UCSD-AML1 (cell line): ENCODE measurements around the gene C11orf58.

Source experiments
- DNase-seq: peaks from one replicate; lab custom pipeline; 2025; ENCODE audit not compliant: unreplicated experiment; lab: John Stamatoyannopoulos, UW

Gene C11orf58

GRCh38 chr11:16738193-16738946 is at the start of gene C11orf58:
C11orf58 (plus strand) TSS chr11:16738647; CDS start chr11:16738779, 132 bp downstream.
- DNase-seq: peak; percentile 94

- DNase-seq: no peak
Observed at GRCh38 chr11:16690086-16690485, 48.4 kb upstream of the C11orf58 start.

- no peak for DNase-seq
Observed at GRCh38 chr11:16703795-16704194, 34.7 kb upstream of the C11orf58 start.

DNA sequence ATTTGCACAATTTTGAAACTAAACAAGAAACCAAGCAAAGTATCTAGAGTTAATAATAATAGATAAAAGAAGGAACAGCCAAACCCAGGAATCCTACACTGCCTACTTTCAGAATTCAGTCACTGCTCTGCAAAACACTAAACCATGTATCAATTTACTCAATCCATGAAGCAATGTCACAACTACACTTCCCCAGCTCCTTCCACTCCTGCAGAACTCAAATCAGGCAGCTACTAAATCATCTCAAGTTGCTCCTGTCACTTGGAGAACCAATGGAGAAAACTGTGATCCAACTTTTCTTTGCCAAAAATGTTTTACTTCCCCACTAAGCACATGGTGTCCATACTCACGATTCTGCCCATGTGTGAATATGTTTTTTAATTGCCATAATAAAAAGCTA is 24.9 kb upstream of the C11orf58 start:
- no peak for DNase-seq

DNA sequence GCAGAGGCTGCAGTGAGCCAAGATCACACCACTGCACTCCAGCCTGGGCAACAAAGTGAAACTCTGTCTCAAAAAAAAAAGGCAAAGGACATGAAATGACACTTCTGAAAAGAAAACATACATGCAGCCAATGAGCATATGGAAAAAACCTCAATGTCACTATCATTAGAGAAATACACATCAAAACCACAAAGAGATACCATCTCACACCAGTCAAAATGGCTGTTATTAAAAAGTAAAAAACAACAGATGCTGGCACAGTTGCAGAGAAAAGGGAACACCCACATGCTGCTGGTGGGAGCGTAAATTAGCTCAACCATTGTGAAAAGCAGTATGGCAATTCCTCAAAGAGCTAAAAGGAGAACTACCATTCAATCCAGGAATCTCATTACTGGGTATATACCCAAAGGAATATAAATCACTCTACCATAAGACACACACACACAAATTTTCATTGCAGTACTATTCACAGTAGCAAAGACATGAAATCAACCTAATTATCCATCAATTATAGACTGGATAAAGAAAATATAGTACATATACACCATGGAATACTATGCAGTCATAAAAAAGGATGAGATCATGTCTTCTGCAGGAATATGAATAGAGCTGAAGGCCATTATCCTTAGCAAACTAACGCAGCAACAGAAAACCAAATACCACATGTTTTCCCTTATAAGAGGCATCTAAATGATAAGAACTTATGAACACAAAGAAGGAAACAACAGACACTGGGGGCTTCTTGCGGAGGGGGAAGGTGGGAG is 15.7 kb upstream of the C11orf58 start:
- DNase-seq: no peak

DNA sequence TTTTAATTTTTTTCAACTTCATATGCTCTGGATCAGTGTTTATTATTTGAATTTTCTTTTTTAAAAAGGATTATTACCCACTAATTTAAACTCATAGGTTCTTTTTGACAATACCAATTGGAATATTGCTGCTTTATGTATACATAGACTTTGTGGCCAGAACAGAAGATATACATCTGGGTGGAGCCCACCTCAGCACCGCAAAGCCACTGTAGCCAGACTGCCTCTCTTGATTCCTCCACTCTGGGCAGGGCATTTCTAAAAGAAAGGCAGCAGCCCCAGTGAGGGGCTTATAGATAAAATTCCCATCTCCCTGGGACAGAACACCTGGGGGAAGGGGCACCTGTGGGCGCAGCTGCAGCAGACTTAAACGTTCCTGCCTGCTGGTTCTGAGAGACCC is 10.6 kb upstream of the C11orf58 start:
- no peak for DNase-seq

GRCh38 chr11:16737818-16738192 is 642 bp upstream of the C11orf58 start:
- no peak for DNase-seq

DNA sequence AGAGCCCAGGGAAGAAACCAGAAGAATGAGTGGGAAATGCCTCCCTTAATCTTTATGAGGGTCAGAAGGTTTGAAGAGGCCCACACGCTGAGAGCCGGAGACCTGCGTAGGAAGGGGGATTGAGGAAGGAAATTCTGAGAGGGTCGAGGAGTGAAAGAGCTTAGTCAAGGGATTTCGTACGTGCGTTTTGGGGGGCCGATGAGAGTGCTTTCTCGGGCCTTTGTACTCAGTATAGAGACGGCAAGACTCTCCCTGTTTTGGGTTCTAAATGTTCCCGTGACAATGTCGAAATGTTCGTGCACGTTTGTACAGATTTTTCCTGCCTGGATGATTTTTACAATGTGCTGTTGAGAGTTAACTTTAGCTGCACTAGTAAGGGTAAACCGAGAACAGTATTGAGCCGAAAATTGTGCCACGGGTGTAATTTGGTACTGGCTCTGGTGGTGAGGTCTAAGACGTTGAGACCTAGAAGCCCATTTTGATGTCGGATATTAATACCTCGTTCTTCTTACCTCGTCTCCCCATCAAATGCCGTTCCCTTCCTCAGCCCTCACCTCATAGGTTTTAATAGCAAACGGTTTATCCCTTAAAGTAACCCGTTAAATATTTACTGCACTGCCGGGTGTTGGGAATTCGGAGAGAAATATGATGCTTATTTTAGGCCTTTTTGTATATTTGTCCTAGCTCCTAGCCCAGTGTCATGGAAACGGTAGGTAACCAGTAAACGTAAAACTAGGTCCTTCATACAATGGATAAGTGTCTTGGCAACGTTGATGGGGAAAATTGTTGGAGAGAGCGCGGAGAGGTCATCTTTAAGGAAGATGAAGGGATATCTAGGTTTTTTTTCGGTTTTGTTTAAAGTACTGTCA is 734 bp downstream of the C11orf58 start:
- no peak for DNase-seq

DNA sequence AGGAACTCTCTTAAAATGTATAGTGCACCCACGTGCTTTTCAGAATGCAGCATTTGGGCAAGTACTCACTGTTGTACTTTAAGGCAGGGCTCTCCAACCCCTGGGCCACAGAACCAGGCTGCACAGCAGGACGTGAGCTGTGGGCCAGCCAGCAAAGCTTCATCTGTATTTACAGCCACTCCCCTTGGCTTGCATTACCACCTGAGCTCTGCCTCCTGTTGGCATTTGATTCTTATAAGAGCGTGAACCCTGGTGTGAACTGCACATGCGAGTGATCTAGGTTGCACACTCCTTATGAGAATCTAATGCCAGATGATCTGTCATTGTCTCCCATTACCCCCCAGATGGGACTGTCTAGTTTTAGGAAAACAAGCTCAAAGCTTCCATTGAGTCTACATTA is 3.0 kb downstream of the C11orf58 start:
- no peak for DNase-seq

DNA sequence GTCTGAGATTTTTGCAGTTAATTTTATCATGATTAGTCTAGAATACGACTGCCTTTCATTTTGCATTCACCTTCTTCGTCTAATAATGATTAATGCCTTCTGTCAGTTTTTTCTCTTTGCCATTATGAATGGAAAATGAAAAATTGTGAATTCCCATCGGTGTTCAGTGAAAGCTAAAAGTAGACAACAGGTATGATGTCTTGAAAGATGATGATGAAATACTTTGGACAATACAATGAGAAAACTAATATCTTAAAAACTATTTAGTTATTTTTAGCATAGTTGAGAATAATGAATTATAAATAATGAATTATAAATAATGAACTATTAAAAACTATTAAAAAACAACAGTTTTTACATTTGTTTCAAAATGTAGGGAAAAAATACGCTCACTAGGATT is 5.0 kb downstream of the C11orf58 start:
- no peak for DNase-seq

DNA sequence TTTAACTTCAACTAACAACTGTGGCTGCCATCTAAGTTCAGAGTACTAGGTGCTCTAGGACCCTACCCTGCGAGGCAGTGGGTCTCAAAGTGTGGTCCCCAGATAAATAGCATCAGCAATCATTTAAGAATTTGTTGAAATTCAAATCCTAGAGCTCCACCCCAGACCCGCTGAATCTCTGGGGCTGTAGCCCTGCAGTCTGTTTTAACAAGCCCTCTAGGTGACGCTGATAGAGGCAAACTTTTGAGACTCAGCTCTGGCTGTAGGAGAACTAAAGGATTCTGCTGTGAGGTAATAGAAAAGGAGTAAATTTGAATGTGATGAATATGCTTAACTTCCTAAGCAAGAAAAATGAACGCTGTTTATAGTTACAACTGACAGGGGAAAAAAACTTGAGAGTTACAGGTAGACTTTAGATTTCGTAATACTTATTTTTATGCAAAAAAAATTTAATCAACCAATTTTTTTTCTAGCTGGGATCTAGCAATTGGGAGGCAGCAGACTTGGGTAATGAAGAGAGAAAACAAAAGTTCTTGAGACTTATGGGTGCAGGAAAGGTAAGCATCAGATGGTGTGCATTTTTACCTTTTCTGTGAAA is 5.8 kb downstream of the C11orf58 start:
- no peak for DNase-seq

GRCh38 chr11:16745950-16746605 is 7.6 kb downstream of the C11orf58 start:
- no peak for DNase-seq

GRCh38 chr11:16749092-16749491 is 10.6 kb downstream of the C11orf58 start:
- no peak for DNase-seq

GRCh38 chr11:16749666-16750065 is 11.2 kb downstream of the C11orf58 start:
- no peak for DNase-seq

- DNase-seq: no peak
Observed at GRCh38 chr11:16750417-16750816, 12.0 kb downstream of the C11orf58 start.

GRCh38 chr11:16758382-16759024 is 20.1 kb downstream of the C11orf58 start:
- no peak for DNase-seq

GRCh38 chr11:16759857-16760508 is 21.5 kb downstream of the C11orf58 start:
- no peak for DNase-seq

DNA sequence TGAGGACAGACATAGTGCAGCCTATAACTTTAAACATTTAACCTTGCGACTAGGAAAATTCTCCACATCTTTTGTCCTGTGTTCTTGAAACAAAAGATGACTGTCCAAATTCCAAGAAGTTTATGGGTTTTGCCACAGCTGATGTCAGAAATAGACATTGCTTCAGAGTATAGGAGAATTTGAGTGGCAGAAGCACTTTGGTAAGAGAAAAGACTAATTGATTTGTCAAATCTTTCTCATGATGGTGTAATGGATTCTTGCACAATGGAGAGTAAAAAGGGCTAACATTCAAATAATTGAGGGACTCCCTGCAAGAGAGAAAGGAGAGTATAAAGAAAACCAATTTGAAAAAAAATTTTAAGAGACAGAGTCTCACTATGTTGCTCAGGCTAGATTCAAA is 25.3 kb downstream of the C11orf58 start:
- no peak for DNase-seq

- DNase-seq: no peak
Observed at GRCh38 chr11:16764888-16765287, 26.4 kb downstream of the C11orf58 start.

- DNase-seq: no peak
Observed at GRCh38 chr11:16767137-16767536, 28.7 kb downstream of the C11orf58 start.
